Esophagus squamous epithelium (tissue), 4 donors: ENCODE results near the gene SIAH3.

ENCODE experiments used
- CTCF ChIP-seq, 6 experiments: fragments of 450-650 bp in 4 of 6; fragments of 200-600 bp in 2 of 6; sonication (generic) in 2 of 6; IDR thresholded peaks; one replicate each; pipeline ENCODE4 v1.5.1; 2016 to 2019; ENCODE audit warnings: antibody characterized with exemption in 6 of 6, mild to moderate bottlenecking in 4 of 6, moderate library complexity in 4 of 6
- POLR2A ChIP-seq, 4 donors: fragments of 450-650 bp; IDR thresholded peaks; one replicate each; pipeline ENCODE4 v1.6.1; 2017; ENCODE audit warnings: antibody characterized with exemption in 4 of 4, mild to moderate bottlenecking in 4 of 4, moderate library complexity in 3 of 4

- no peak for TF ChIP-seq CTCF (IDR thresholded peaks at IDR 0.05)
- TF ChIP-seq POLR2A (IDR thresholded peaks at IDR 0.05), result no peak
These were observed 941 bp upstream of the SIAH3 start for GRCh38 chr13:45852494-45852893.
